WTC11 (cell line): ENCODE data around the gene CYP27B1. TPM values are rescaled to one million over a fixed set of nuclear protein-coding genes. Genes with fewer than 3 reads are reported as not detected.

Experiments used
- ATF1 ChIP-seq: sonication (generic); formaldehyde crosslinking; IDR thresholded peaks from 2 replicates; pipeline ENCODE4 v1.8.1; 2023; ENCODE audit warnings: mild to moderate bottlenecking, moderate library complexity, missing genetic modification reagents
- ETV6 ChIP-seq: sonication (generic); formaldehyde crosslinking; IDR thresholded peaks from 2 replicates; pipeline ENCODE4 v1.8.1; 2022; ENCODE audit warnings: mild to moderate bottlenecking, missing genetic modification reagents
- GTF2I ChIP-seq: fragments of 250-450 bp; sonication (Bioruptor Pico); conservative IDR thresholded peaks from 2 replicates; pipeline ENCODE4 v1.4.0; 2021; ENCODE audit warnings: mild to moderate bottlenecking
- IRF2 ChIP-seq: sonication (generic); formaldehyde crosslinking; IDR thresholded peaks from 2 replicates; pipeline ENCODE4 v1.8.0; 2022; ENCODE audit warnings: low read depth, missing genetic modification reagents, borderline replicate concordance
- JUN ChIP-seq: sonication (generic); formaldehyde crosslinking; IDR thresholded peaks from 2 replicates; pipeline ENCODE4 v1.8.0; 2023; ENCODE audit warnings: mild to moderate bottlenecking, missing genetic modification reagents
- KAT7 ChIP-seq: sonication (generic); formaldehyde crosslinking; IDR thresholded peaks from 2 replicates; pipeline ENCODE4 v1.8.1; 2023; ENCODE audit warnings: missing genetic modification reagents, mild to moderate bottlenecking, borderline replicate concordance
- MAX ChIP-seq: sonication (generic); formaldehyde crosslinking; IDR thresholded peaks from 2 replicates; pipeline ENCODE4 v1.8.0; 2022; ENCODE audit warnings: mild to moderate bottlenecking, missing genetic modification reagents
- NFE2L1 ChIP-seq: sonication (generic); formaldehyde crosslinking; IDR thresholded peaks from 2 replicates; pipeline ENCODE4 v1.8.1; 2023; ENCODE audit warnings: missing genetic modification reagents
- NFYB ChIP-seq: sonication (generic); formaldehyde crosslinking; conservative IDR thresholded peaks from 2 replicates; pipeline ENCODE4 v1.8.0; 2022; ENCODE audit warnings: low read depth, missing genetic modification reagents
- NR1H2 ChIP-seq: sonication (generic); formaldehyde crosslinking; IDR thresholded peaks from 2 replicates; pipeline ENCODE4 v1.9.0; 2021; ENCODE audit warnings: mild to moderate bottlenecking, moderate library complexity, missing genetic modification reagents
- NR3C1 ChIP-seq: sonication (generic); formaldehyde crosslinking; conservative IDR thresholded peaks from 2 replicates; pipeline ENCODE4 v1.8.1; 2023; ENCODE audit warnings: low read depth, mild to moderate bottlenecking, missing genetic modification reagents
- RORB ChIP-seq: fragments of 250-450 bp; sonication (Bioruptor Pico); IDR thresholded peaks from 2 replicates; pipeline ENCODE4 v1.9.0; 2021; ENCODE audit warnings: mild to moderate bottlenecking
- SP1 ChIP-seq: sonication (generic); formaldehyde crosslinking; conservative IDR thresholded peaks from 2 replicates; pipeline ENCODE4 v1.8.1; 2022; ENCODE audit warnings: missing genetic modification reagents
- TEAD4 ChIP-seq: sonication (generic); formaldehyde crosslinking; IDR thresholded peaks from 2 replicates; pipeline ENCODE4 v1.8.0; 2022; ENCODE audit warnings: mild to moderate bottlenecking, missing genetic modification reagents
- TP53 ChIP-seq: sonication (generic); formaldehyde crosslinking; IDR thresholded peaks from 2 replicates; pipeline ENCODE4 v1.8.1; 2023; ENCODE audit warnings: mild to moderate bottlenecking, missing genetic modification reagents
- ZMAT4 ChIP-seq: fragments of 250-450 bp; sonication (Bioruptor Pico); IDR thresholded peaks from 2 replicates; pipeline ENCODE4 v1.9.0; 2021; ENCODE audit warnings: mild to moderate bottlenecking
- ZNF121 ChIP-seq: sonication (generic); formaldehyde crosslinking; IDR thresholded peaks from 2 replicates; pipeline ENCODE4 v1.8.0; 2023; ENCODE audit warnings: missing genetic modification reagents
- ZNF263 ChIP-seq: sonication (generic); formaldehyde crosslinking; IDR thresholded peaks from 2 replicates; pipeline ENCODE4 v1.8.1; 2022; ENCODE audit warnings: low read depth, mild to moderate bottlenecking, moderate library complexity, missing genetic modification reagents
- ZNF281 ChIP-seq: sonication (generic); formaldehyde crosslinking; IDR thresholded peaks from 2 replicates; pipeline ENCODE4 v1.8.0; 2023; ENCODE audit warnings: mild to moderate bottlenecking, missing genetic modification reagents
- total RNA-seq: library from RNA; stranded (reverse); gene quantifications from 3 replicates; pipeline ENCODE4 v1.2.3, GENCODE V29; 2021
- TF ChIP-seq, protein P1 (sequence below): sonication (generic); formaldehyde crosslinking; IDR thresholded peaks from 2 replicates; pipeline ENCODE4 v1.8.0; 2022; ENCODE audit warnings: mild to moderate bottlenecking, missing genetic modification reagents
- TF ChIP-seq, protein P2 (sequence below): fragments of 250-450 bp; sonication (Bioruptor Pico); IDR thresholded peaks from 2 replicates; pipeline ENCODE4 v1.9.0; 2021; ENCODE audit warnings: mild to moderate bottlenecking
- TF ChIP-seq, protein P3 (sequence below): sonication (generic); formaldehyde crosslinking; IDR thresholded peaks from 2 replicates; pipeline ENCODE4 v1.8.1; 2022; ENCODE audit warnings: mild to moderate bottlenecking, missing genetic modification reagents, moderate library complexity, borderline replicate concordance
- TF ChIP-seq, protein P4 (sequence below): fragments of 250-450 bp; sonication (Bioruptor Pico); IDR thresholded peaks from 2 replicates; pipeline ENCODE4 v2.1.2; 2022; ENCODE audit warnings: mild to moderate bottlenecking, moderate library complexity
- TF ChIP-seq, protein P5 (sequence below): sonication (generic); formaldehyde crosslinking; IDR thresholded peaks from 2 replicates; pipeline ENCODE4 v1.8.1; 2023; ENCODE audit warnings: mild to moderate bottlenecking, missing genetic modification reagents, moderate library complexity
- TF ChIP-seq, protein P6 (sequence below): sonication (generic); formaldehyde crosslinking; IDR thresholded peaks from 2 replicates; pipeline ENCODE4 v1.8.1; 2022; ENCODE audit warnings: low read depth, missing genetic modification reagents, borderline replicate concordance

CYP27B1 gene
- total RNA-seq, 1 experiment from 2014 or later, result 2.1 TPM

DNA sequence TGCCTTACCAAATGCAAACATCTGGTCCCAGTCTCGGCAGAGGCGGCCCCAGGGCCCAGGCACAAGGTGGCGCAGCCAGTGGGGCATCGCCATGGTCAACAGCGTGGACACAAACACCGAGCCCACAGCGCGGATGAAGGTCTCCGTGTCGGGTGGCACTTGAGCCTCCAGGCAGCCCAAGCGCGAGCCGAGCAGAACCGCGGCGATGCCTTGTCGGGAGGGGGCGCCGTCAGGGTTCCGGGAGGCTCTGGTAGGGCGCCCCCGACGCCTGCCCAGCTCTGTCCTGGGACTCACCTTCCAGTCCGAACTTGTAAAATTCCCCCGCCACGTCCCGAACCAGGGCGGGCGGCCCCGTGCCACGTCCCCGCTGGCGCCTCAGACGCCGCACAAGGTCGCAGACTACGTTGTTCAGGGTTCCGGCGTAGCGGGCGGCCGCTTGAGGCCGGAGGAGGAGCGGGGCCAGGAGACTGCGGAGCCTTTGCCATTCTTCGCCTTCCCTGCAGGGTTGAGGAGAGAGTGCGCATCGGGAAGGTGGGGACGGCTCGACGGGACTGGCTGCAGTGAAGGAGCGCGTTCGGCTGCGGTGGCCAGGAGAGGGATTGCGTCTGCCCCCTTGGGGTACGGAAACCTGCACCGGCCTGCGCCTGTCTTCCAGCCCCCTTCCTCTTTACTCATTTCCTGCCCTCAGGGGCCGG lies 1.7 kb downstream of the CYP27B1 start (continued):
- TF ChIP-seq ZNF281 (CRISPR knock-in tag), result no peak
- TF ChIP-seq TP53 (CRISPR knock-in tag), result no peak; the same call in 1 of the 2 replicates
- TF ChIP-seq ETV6 (CRISPR knock-in tag), result no peak; the same call in 1 of the 2 replicates
- TF ChIP-seq, protein P1, sequence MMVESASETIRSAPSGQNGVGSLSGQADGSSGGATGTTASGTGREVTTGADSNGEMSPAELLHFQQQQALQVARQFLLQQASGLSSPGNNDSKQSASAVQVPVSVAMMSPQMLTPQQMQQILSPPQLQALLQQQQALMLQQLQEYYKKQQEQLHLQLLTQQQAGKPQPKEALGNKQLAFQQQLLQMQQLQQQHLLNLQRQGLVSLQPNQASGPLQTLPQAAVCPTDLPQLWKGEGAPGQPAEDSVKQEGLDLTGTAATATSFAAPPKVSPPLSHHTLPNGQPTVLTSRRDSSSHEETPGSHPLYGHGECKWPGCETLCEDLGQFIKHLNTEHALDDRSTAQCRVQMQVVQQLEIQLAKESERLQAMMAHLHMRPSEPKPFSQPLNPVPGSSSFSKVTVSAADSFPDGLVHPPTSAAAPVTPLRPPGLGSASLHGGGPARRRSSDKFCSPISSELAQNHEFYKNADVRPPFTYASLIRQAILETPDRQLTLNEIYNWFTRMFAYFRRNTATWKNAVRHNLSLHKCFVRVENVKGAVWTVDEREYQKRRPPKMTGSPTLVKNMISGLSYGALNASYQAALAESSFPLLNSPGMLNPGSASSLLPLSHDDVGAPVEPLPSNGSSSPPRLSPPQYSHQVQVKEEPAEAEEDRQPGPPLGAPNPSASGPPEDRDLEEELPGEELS (CRISPR knock-in tag), result no peak
- TF ChIP-seq ZMAT4 (CRISPR knock-in tag), result no peak
- no peak for TF ChIP-seq JUN (CRISPR knock-in tag)
- no peak for TF ChIP-seq GTF2I
- TF ChIP-seq, protein P2, sequence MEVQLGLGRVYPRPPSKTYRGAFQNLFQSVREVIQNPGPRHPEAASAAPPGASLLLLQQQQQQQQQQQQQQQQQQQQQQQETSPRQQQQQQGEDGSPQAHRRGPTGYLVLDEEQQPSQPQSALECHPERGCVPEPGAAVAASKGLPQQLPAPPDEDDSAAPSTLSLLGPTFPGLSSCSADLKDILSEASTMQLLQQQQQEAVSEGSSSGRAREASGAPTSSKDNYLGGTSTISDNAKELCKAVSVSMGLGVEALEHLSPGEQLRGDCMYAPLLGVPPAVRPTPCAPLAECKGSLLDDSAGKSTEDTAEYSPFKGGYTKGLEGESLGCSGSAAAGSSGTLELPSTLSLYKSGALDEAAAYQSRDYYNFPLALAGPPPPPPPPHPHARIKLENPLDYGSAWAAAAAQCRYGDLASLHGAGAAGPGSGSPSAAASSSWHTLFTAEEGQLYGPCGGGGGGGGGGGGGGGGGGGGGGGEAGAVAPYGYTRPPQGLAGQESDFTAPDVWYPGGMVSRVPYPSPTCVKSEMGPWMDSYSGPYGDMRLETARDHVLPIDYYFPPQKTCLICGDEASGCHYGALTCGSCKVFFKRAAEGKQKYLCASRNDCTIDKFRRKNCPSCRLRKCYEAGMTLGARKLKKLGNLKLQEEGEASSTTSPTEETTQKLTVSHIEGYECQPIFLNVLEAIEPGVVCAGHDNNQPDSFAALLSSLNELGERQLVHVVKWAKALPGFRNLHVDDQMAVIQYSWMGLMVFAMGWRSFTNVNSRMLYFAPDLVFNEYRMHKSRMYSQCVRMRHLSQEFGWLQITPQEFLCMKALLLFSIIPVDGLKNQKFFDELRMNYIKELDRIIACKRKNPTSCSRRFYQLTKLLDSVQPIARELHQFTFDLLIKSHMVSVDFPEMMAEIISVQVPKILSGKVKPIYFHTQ, result no peak
- no peak for TF ChIP-seq NFE2L1
- 0 out of 2 replicates have a peak, but pooled peaks have one; percentile 36 for TF ChIP-seq KAT7 (CRISPR knock-in tag)
- 0 out of 2 replicates have a peak, but pooled peaks have one; percentile 27 for TF ChIP-seq NFYB (CRISPR knock-in tag)
- no peak for TF ChIP-seq ATF1
- TF ChIP-seq, protein P3, sequence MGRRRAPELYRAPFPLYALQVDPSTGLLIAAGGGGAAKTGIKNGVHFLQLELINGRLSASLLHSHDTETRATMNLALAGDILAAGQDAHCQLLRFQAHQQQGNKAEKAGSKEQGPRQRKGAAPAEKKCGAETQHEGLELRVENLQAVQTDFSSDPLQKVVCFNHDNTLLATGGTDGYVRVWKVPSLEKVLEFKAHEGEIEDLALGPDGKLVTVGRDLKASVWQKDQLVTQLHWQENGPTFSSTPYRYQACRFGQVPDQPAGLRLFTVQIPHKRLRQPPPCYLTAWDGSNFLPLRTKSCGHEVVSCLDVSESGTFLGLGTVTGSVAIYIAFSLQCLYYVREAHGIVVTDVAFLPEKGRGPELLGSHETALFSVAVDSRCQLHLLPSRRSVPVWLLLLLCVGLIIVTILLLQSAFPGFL (CRISPR knock-in tag), result no peak
- no peak for TF ChIP-seq ZNF121 (CRISPR knock-in tag)
- TF ChIP-seq, protein P4, sequence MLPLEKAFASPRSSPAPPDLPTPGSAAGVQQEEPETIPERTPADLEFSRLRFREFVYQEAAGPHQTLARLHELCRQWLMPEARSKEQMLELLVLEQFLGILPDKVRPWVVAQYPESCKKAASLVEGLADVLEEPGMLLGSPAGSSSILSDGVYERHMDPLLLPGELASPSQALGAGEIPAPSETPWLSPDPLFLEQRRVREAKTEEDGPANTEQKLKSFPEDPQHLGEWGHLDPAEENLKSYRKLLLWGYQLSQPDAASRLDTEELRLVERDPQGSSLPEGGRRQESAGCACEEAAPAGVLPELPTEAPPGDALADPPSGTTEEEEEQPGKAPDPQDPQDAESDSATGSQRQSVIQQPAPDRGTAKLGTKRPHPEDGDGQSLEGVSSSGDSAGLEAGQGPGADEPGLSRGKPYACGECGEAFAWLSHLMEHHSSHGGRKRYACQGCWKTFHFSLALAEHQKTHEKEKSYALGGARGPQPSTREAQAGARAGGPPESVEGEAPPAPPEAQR (CRISPR knock-in tag), result no peak
- TF ChIP-seq RORB, result no peak
- no peak for TF ChIP-seq ZNF263 (CRISPR knock-in tag)
- TF ChIP-seq NR1H2 (CRISPR knock-in tag), result 0 out of 2 replicates have a peak, but pooled peaks have one; percentile 2
- no peak for TF ChIP-seq IRF2
- TF ChIP-seq, protein P5, sequence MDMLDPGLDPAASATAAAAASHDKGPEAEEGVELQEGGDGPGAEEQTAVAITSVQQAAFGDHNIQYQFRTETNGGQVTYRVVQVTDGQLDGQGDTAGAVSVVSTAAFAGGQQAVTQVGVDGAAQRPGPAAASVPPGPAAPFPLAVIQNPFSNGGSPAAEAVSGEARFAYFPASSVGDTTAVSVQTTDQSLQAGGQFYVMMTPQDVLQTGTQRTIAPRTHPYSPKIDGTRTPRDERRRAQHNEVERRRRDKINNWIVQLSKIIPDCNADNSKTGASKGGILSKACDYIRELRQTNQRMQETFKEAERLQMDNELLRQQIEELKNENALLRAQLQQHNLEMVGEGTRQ, result no peak; the same call in none of the 2 replicates
- peak; percentile 71; the same call in 1 of the 2 replicates for TF ChIP-seq MAX
- no peak; the same call in 1 of the 2 replicates for TF ChIP-seq SP1 (CRISPR knock-in tag)
- TF ChIP-seq TEAD4 (CRISPR knock-in tag), result no peak
- TF ChIP-seq NR3C1 (CRISPR knock-in tag), result no peak
- TF ChIP-seq, protein P6, sequence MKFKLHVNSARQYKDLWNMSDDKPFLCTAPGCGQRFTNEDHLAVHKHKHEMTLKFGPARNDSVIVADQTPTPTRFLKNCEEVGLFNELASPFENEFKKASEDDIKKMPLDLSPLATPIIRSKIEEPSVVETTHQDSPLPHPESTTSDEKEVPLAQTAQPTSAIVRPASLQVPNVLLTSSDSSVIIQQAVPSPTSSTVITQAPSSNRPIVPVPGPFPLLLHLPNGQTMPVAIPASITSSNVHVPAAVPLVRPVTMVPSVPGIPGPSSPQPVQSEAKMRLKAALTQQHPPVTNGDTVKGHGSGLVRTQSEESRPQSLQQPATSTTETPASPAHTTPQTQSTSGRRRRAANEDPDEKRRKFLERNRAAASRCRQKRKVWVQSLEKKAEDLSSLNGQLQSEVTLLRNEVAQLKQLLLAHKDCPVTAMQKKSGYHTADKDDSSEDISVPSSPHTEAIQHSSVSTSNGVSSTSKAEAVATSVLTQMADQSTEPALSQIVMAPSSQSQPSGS (CRISPR knock-in tag), result no peak
